ENCODE results near the gene DIS3L2.

Gene DIS3L2

DNA sequence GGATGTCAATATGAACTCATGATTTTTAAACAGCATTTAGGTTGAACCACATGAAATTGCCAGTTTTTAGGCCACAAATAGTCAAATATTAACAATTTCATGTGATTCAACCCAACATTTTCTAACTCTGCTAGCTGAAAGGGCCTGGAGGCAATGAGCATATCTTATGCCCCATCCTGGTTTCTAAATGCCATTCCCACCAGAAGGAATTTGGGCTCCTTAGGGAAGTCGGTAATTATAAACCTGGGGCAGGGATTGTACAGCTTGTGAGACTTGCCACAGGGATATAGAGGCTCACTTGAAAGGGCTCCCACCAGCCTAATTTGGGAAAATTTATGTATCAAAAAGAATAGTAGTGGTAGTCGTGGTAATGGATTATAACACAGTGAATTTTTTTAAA lies 238.7 kb downstream of the DIS3L2 start:
- Histone ChIP-seq H3K9me3 (ENCODE audit: control insufficient read depth, low read length) (no peaks in the 10 kb centered on the region), H3K79me2 (no peaks in the 10 kb centered on the region), H2AFZ (no peak overlapping the region), H3K4me3 (ENCODE audit: low read depth, low read length) (no peak overlapping the region), H3K27ac (no peak overlapping the region), H3K36me3 (ENCODE audit: control insufficient read depth, insufficient read depth, low read length) (no peaks in the 10 kb centered on the region), H3K27me3 (ENCODE audit: control insufficient read depth, insufficient read depth, low read length) (no peaks in the 10 kb centered on the region), H3K4me2 (ENCODE audit: low read length) (no peak overlapping the region), H3K4me1 (peaks cover 31% of the 10 kb centered on the region), H3K9ac (no peak overlapping the region)
- TF ChIP-seq, protein P1, sequence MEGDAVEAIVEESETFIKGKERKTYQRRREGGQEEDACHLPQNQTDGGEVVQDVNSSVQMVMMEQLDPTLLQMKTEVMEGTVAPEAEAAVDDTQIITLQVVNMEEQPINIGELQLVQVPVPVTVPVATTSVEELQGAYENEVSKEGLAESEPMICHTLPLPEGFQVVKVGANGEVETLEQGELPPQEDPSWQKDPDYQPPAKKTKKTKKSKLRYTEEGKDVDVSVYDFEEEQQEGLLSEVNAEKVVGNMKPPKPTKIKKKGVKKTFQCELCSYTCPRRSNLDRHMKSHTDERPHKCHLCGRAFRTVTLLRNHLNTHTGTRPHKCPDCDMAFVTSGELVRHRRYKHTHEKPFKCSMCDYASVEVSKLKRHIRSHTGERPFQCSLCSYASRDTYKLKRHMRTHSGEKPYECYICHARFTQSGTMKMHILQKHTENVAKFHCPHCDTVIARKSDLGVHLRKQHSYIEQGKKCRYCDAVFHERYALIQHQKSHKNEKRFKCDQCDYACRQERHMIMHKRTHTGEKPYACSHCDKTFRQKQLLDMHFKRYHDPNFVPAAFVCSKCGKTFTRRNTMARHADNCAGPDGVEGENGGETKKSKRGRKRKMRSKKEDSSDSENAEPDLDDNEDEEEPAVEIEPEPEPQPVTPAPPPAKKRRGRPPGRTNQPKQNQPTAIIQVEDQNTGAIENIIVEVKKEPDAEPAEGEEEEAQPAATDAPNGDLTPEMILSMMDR (IDR thresholded peaks at IDR 0.05) = no peak

DNA sequence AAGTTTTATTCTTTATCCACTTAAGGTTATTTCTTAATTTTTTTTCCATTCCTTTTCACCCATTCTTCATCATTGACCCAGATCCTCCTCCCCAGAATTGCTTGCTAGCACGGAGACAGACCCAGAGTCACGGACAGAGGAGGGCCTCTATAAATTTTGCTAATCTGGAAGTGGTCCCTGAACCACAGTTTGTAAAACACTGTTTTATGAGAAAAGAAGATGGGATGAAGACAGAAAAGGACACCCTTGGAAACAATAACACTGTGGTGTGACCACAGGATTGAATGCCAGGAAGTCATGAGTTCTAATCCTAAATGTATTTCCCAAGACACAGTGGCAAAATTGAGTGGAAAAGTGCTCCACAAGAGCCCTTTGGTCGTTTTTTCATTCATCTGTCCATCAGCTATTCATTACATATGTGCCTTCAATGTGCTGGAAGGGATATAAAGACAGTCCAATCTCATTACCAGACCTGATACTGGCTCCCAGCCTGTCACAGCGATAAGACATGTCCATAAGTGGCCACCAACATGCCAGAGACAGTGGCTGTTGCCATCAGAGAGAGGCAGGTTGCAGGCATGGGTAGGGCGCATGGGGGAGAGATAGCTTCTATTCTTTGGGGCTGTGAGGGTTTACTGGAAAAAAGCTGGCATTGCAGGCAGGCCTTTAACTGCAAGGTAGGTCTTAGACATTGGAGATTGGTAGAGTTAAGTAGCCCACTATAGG lies 241.8 kb downstream of the DIS3L2 start:
- Histone ChIP-seq H3K79me2 (peaks cover 6% of the 10 kb centered on the region), H3K4me2 (ENCODE audit: low read length) (no peak overlapping the region), H3K27ac (peak overlapping the region; percentile 83), H3K27me3 (ENCODE audit: control insufficient read depth, insufficient read depth, low read length) (no peaks in the 10 kb centered on the region), H3K4me3 (ENCODE audit: low read depth, low read length) (no peak overlapping the region), H3K9ac (no peak overlapping the region), H3K4me1 (peaks cover 30% of the 10 kb centered on the region), H3K9me3 (ENCODE audit: control insufficient read depth, low read length) (no peaks in the 10 kb centered on the region), H2AFZ (peak overlapping the region; percentile 9), H3K36me3 (ENCODE audit: control insufficient read depth, insufficient read depth, low read length) (no peaks in the 10 kb centered on the region)
- TF ChIP-seq, protein P1 (IDR thresholded peaks at IDR 0.05) = no peak

DNA sequence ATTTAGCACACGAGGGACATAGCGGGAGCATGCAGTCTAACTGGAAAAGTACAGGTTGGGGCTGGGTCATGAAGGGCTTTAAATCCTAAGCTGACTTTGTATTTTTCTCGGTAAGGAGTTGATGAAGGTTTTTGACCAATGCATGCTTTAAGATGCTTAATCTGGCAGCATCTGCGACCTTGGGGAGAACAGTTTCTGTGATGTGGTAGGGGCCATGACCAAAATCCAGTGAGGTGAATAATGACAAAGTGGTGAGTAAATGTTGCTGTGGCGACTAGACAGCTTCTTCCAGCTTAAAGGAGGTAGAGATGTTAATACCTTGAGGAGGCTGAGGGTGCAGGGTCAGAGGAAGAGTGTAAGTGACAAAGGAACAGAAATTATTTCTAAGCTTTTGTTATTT lies 242.4 kb downstream of the DIS3L2 start:
- H3K9me3 ChIP-seq (ENCODE audit: control insufficient read depth, low read length) = no peaks in the 10 kb centered on the region
- peaks cover 9% of the 10 kb centered on the region for H3K79me2 ChIP-seq
- no peak overlapping the region for H3K9ac ChIP-seq
- no peaks in the 10 kb centered on the region for H3K27me3 ChIP-seq (ENCODE audit: control insufficient read depth, insufficient read depth, low read length)
- H3K4me3 ChIP-seq (ENCODE audit: low read depth, low read length) = peak overlapping the region; percentile 17
- peak overlapping the region; percentile 9 for H2AFZ ChIP-seq
- H3K4me2 ChIP-seq (ENCODE audit: low read length) = peak overlapping the region; percentile 66
- H3K27ac ChIP-seq = peak overlapping the region; percentile 83
- TF ChIP-seq, protein P1 (IDR thresholded peaks at IDR 0.05) = no peak
- no peaks in the 10 kb centered on the region for H3K36me3 ChIP-seq (ENCODE audit: control insufficient read depth, insufficient read depth, low read length)
- peaks cover 24% of the 10 kb centered on the region for H3K4me1 ChIP-seq

DNA sequence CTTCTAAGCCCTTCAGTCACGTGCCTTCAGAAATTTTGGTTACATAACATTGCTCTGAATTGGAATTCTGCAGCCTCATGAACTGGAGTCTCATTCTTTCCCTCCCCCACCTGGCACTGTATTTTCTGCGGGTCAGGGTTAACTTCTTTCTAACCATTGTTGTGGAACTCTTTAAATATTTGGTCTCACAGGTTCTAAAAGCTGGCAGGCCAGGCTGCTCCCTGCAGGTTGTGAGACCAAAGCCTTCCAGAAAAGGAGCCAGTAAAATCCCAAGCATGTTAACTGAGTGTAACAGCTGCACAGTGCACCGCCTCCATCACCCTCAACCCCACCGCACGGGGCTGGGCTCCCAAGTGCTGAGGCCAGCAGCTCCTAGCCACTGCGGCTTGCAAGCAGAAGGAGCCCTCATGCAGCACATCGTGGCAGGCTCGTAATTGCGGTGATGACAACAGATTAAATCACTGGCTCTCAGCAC lies 243.0 kb downstream of the DIS3L2 start:
- Histone ChIP-seq H3K4me2 (ENCODE audit: low read length) (peak overlapping the region; percentile 66), H3K4me3 (ENCODE audit: low read depth, low read length) (peak overlapping the region; percentile 17), H3K4me1 (peaks cover 19% of the 10 kb centered on the region), H3K79me2 (peaks cover 9% of the 10 kb centered on the region), H3K27me3 (ENCODE audit: control insufficient read depth, insufficient read depth, low read length) (no peaks in the 10 kb centered on the region), H3K36me3 (ENCODE audit: control insufficient read depth, insufficient read depth, low read length) (no peaks in the 10 kb centered on the region), H3K27ac (peak overlapping the region; percentile 83), H2AFZ (peak overlapping the region; percentile 9), H3K9ac (no peak overlapping the region), H3K9me3 (ENCODE audit: control insufficient read depth, low read length) (no peaks in the 10 kb centered on the region)
- TF ChIP-seq, protein P1 (IDR thresholded peaks at IDR 0.05) = no peak

DNA sequence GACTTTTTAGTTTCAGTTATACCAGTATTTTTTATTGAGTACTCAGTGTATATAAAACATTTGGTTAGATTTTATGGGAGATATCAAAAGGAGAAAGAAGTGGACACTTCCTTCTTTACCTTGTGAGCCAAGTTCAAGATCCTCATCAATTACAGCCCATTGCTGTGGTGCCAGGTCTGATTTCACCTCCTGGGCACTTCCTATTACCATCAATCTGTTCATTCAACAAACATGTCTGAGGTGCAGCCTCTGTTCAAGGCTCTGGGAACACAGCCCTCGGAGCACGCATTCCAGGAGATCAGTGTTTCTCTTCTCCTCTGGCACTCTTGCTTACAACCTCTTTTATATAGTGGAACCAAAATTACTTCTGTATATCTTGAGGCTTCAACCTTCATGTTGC lies 245.7 kb downstream of the DIS3L2 start:
- TF ChIP-seq, protein P1 (IDR thresholded peaks at IDR 0.05) = no peak
- H2AFZ ChIP-seq = no peak overlapping the region
- peaks cover 14% of the 10 kb centered on the region for H3K79me2 ChIP-seq
- no peaks in the 10 kb centered on the region for H3K27me3 ChIP-seq (ENCODE audit: control insufficient read depth, insufficient read depth, low read length)
- H3K9ac ChIP-seq = no peak overlapping the region
- no peak overlapping the region for H3K4me3 ChIP-seq (ENCODE audit: low read depth, low read length)
- H3K27ac ChIP-seq = no peak overlapping the region
- H3K4me2 ChIP-seq (ENCODE audit: low read length) = no peak overlapping the region
- no peaks in the 10 kb centered on the region for H3K36me3 ChIP-seq (ENCODE audit: control insufficient read depth, insufficient read depth, low read length)
- no peaks in the 10 kb centered on the region for H3K9me3 ChIP-seq (ENCODE audit: control insufficient read depth, low read length)
- peaks cover 14% of the 10 kb centered on the region for H3K4me1 ChIP-seq

Measured in parathyroid adenoma (tissue), 2 donors.